Activated CD8-positive, alpha-beta memory T cell treated with anti-CD3 and anti-CD28 coated beads, Interleukin-2, amount 50 U/mL, for 4 hours (primary cell): ENCODE data around the gene CMIP.

Source experiments
- DNase-seq: peaks from one replicate; pipeline ENCODE4 v3.0.0-alpha.2; 2020

The CMIP gene

DNA sequence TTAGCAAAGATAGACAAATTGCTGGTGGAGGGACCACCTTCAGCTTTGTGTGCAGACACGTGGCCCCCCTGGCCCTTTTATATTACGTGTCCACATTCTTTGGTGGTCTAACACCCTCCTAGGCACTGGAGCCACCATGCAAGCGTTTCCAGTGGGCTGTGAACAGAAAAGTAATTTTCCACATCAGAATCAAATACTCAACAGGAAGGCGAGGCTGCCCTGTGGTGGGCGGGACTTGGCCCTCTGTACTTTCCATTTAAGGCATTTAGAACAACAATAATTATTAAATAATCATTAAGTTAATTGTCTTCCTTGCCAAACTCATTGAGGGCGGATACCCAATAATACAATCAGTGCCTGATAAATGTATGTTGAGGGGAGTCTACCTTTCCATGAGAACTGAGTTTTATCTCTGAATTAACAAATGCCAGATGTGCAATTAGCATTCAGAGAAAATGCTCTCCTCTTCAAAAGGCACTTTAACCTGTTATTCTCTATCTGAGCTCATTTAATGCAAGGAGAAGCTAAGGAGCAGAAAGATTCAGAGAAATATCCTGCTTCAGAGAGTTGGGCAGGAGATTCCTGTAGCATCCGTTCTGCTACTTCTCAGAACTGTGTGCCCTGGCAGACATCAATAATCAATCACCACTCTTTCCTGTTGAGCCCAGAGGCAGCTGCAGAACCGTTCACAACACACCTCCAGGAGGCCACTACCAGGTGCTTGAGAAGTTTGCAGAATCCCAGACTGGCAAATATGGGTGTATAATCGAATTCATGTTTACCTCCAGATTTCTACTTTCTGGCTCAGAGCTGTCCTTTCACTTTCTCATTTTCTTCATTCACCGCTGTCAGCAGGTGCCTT lies 109.4 kb downstream of the CMIP start:
- DNase-seq: no peak

DNA sequence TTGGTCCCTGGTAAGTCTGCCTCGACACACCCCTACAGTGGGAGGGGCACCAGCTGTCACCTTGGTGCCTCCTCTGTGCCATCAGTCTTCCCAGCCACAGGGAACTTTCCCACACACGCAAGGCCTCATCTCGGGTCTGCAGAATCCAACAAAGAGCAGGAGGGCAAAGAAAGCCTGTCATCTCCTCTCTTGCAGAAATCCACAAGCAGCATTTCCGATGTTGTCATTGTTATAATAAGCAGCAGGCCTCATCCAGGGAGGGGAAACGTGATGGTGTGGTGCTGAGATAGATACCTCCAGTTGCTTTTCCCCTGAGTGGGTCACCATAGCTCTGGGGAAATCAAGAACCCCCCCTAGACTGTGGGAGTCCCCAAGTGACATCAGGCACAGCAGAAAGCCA lies 110.4 kb downstream of the CMIP start:
- DNase-seq: no peak

DNA sequence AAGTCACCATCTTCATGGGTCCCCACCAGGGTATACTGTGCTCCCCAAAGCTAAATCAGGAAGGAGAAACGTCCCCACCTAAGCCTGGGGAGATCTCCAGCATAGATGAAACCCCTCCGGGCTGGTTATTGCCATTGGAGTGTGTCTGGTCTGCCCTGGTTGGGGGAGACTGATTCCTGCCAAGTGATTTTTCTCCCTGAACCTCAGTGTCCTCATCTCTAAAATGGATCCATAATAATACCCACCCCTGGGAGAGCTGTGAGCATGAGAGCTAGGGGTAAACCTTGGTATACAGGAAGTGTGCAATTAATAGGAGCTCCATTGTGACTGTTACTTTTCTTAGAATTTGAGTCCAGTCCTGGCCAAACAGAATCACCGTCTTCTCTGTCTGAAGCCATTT lies 111.1 kb downstream of the CMIP start:
- no peak for DNase-seq

DNA sequence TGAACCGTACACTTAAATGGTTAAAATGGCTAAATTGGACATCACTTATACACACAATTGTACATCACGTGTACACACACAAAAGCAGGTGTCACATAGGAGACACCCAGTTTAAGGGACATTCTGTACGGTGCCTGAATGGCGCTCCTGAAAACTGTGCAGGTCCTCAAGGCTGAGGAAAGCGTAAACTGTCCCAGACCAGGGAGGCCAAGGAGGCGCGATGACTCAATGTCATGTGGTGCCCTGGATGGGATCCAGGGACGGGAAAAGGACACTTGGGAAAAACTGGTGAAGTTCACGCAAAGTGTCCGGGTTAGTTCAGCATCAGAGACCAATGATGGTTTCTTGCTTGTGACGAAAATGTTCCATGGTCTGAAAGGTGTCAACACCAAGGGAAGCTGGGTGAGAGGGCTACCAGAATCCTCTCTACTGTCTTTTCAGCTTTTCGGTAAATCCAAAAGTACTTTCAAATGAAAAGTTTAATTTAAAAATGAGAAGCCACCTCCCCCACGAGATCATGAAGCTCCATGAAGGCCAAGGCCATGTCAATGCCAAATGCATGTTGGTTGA lies 112.2 kb downstream of the CMIP start:
- no peak for DNase-seq

DNA sequence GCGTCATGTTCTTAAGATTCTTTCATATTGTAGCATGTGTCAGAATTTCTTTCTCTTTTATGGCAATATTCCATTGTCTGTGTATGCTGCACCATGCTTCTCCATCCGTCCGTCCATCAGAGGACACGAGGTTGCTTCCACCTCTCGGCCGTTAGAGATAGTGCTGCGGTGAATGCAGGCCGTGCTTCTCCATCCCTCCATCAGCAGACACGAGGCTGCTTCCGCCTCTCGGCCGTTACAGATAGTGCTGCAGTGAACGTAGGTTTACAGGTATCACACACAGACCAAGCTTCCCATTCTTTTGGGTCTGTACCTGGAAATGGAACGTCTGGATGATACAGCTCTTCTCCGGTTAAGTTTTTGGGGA lies 113.5 kb downstream of the CMIP start:
- DNase-seq: no peak

DNA sequence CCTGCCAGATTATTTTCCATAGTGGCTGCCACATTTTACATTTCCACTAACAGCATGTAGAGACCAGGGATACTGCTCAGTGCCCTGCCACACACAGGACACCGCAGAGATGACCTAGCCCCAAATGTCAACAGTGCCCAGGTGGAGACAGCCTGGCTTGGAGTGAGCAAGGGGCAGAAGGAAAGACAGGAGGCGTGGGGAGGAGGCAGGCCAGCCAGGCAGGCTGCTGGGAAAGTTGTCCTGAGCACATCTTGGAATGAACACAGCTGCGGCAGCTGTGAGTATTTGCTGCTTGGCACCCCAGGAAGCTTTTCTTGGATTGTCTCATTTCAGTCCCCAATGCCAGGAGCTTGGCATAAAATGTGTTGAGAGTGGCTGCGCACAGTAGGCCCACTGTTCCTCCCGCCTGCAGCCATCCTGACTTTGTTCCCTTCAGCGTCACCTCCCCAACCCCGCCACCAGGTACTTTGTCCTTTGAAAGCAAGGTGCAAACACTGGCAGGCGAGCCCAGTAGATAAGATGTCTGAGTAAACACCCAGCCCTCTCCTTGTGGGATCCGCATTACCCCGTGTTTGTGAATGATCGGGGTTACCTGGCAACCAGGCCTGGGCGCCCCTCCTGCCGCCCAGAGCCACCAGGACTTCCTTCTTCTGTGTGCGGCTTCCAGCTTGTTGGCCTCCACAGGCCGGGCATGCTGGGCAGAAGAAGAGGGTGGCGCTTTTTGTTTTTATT lies 114.0 kb downstream of the CMIP start:
- no peak for DNase-seq

DNA sequence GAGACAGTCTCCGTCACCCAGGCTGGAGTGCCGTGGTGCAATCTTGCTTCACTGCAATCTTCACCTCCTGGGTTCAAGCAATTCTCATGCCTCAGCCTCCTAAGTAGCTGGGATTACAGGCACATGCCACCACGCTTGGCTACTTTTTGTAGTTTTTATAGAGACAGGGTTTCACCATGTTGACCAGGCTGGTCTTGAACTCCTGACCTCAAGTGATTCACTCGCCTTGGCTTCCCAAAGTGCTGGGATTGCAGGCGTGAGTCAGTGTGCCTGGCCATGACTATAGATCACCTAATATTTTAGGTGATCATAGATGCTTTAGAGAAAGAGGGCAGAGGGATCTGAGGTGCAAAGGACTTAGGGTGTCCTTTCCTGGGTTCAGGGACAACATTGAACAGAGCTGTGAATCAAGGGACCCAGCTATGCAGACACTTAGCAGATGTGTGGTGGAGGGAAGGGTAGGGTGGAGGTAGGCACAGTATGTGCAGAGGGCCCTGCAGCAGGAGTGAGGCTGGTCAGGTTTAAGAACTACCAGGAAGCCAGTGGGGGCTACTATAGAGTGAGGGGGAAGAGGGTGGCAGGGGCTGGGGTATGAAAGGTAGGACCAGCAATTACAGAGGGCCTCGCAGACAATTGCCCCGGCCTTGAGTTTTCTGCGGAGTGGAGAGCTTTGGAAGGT lies 116.5 kb downstream of the CMIP start:
- no peak for DNase-seq

DNA sequence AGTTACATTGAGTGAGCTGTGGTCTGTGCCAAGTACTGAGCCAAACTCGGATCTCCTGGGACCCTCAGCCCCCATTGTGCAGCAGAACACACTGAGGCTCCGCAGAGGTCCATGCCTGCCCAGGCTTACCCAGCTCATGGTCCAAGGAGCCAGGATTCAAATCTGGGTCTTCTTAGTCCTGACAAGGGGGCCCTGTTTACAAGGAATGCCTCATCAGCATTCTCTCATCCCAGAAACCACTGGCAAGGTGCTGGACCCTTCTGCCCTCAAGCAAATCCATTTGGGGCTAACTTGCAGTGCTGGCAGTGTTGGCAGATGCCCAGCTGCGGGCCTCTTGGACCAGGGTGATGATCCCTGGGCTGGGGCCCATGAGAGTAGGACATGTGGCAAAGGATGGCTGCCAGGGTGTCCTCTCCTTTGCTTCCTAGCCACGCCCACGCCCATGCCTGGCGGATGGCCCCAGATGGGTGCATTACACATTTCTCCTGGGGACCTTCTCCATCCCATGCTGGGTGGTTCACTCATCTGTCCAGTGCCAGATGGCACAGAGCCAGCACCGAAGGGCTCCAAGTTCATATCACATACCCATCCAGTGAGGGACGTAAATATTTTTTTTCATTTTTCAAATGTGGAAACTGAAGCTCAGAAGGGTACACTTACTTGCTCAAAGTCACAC lies 117.7 kb downstream of the CMIP start:
- no peak for DNase-seq

DNA sequence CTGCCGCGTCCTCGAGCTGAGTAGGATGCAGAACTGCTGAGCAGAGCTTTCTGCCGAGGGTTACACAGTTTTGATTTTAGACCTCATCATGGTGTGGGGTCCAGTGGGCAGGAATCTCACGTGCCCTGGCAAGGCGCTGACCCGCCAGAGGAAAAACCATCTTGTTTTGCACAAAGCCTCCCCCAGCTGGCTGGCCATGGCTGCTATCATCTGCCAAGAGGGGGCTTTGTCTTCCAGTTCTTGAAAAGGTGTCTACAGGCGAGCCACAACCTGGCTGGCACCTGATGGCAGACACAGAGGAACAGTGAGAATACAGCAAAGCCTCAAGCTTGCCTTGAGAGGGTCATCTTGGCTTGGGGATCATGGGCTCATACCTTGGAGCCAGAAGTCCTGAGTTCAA lies 118.3 kb downstream of the CMIP start:
- DNase-seq: no peak

DNA sequence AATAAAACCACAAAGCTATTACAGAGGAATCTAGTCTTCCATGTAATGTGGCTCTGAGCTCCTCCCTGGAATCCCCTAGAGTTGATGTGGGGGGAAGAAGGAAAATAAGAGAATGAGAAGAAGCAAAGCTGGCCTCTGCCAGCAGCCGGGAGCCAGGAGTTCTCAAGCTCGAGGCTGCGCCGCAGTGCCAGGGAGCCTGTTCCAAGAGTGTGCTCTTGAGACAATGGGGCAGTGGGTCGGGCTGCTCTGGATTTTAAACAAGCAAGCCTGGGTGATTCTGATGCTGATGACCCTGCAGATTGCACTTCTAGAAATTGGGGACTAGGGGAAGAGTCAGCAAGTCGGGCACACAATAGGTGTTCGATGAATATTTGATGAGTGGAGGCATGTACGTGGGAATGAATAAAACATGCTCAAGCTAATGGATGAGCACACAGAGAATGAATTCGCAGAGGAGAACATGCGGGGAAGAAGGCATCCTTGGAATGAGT lies 119.9 kb downstream of the CMIP start:
- no peak for DNase-seq

DNA sequence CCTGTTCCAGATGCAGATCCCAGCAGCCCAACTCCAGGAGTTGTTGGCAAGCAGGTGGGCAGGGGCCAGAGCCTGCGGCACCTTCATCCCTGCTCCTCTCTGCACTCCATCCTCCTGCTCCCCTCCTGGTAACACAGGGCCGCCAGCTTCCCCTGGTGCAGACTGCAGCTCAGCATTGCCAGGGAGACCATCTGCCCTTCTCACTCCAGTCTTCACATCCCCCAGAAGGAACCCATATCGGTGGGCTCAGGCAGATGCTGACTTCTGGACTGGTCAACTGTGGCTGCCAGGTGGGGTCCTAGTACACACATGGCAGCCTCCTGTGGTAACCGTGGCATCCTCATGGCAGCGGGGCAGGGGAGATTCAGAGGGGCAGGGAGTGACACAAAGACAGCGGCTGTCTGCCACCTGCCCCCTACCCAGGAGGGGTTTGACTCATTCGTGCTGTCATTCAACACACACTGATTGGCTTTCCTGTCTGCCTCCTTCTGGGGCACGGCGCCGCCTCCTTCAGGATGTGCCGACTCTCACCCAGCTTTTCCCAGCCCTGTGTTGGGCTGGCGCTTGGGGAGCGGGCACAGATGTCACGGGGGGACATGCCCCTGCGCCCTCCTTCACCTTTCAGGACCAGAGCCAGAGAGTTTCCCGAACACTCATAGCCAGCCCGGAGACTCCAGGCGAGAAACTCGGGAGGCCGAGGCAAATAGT lies 120.9 kb downstream of the CMIP start:
- DNase-seq: no peak

DNA sequence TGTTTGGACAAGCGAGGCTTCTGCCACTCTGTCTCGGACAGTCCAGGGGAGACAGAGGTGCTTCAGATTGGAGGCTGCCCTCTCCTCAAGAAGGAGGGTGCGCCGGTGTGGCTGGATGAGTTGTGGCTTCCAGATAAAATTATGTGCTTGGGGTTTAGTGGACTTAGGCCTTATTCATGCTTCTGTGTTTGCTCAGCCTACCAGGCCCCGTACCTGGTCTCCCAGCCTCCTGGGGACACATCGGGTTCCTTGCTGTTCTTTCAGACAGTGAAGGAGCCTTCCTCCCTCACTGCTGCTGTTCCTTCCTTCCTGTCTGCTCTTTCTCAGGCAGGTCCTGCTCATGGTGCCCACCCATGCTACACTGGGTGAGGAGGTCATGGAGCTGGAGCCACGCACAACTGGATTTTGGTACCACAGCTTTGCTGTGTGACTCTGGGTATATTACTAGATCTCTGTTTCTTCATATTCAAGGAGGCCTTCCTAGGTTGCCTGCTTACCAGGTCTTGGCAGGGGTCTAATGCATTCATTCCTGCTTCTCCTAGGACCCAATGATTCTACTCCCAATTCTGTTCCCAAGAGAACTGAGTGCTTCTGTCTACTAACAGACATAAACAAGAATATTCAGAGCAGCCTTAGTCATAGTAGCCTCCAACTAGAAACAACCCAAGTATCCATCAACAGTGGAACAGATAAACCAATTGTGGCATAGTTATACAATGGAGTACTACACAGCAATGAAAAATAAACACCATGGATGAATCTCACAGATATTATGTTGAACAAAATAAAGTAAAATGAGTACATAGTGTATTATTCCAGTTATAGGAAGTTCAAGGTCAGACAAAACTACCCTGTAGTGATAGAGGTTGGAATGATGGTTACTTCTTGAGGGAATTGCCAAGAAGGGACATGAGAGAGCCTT lies 121.7 kb downstream of the CMIP start:
- no peak for DNase-seq

DNA sequence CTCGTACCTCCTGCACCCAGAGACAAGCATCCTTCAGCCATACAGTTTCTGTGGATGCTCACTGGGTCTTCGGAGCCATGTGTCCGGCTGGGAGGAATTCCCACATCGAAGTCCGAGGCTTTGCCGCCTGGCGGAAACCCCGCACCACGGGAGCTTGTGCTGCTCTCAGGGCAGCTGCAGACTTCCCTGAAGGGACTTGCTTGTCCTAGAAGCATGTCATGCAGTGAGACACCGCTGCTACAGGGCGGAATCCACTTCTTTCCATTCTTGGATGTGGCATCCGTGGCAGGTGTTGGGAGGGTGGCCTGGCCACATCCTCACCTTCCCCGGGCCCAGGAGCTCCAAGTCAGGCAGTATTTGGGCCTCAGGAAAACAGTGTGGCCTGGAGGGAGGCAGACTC lies 122.5 kb downstream of the CMIP start:
- no peak for DNase-seq

DNA sequence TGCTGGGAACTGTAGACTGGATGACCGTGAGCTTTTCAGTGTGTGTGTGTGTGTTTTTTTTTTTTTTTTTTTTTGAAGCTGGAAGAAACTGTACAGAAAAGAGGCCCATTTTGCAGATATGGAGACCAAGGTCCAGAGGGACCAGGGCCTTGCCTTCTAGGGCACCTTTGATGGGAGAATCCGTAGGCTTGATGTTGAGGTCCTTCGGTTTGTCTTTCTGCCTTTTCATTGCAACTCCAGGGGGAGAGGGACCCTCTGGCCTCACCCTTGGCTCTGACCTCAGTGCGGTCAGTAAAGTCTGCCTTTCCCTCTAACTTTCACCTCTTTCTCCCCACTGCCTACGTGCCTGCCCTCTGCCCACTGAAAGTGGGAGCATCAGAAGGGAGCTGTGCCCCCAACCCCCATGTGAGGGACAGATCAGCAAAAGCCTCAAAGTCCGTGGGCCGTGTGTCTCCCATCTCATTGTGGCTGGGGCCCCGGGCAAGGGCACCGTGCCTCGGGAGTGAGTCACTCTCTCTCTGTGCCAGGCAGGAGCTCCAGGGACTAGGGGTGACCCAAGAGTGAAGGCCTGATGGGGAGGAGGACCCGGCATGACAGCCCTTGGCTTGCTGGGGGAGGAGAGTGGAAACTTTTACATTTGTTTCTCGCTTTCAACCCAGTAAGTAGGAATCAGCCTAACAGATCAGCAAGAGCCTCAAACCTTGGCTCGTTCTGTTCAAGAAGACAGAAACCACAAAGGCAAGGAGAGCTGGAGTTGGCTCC lies 123.6 kb downstream of the CMIP start:
- no peak for DNase-seq

DNA sequence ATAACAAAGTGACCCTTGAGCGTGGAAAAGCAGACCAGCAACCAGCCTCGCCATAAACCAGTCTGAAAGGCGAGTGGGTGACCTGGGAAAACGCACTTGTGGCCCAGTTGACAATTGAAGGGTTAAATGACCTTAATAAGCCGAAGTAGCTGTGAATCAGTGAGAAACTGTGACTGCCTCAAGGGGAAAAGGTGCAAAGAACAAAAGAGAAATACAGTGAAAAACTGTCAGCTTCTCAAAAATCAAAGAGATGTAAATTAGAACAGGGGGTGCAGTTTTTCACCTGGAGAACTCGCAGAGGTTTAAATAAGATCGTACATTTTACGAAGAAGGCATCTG lies 124.1 kb downstream of the CMIP start:
- no peak for DNase-seq

DNA sequence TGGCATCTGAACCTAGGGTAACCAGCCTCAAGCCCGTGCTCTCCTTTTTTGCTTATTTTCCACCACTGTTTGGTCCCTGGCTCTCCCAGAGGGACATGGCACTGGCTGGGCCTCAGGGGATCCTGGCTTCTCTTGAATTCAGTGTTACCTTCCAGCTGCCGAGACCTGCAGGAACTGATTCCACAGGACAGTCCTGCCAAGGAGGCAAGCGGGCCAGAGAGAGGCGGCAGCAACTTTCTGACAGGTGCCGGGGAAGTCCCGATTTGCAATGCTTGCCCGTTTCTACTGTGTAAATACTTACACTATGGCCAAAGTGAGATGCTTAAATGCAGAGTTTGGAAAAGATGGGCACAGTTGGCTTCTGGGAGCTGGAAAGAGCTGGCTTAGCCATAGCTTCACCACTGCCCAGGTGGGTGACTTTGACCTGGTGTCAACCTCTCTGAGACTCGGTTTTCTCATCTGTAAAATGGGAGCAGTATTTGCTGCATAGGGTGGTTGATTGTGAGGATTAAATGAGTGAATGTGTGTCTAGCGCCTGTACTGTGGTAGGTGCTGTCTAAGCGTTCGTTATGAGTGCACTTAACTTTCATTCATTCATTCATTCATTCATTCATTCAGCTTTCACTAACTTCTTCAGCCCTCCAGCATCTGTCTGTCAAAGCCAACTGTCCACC lies 124.9 kb downstream of the CMIP start:
- DNase-seq: no peak

DNA sequence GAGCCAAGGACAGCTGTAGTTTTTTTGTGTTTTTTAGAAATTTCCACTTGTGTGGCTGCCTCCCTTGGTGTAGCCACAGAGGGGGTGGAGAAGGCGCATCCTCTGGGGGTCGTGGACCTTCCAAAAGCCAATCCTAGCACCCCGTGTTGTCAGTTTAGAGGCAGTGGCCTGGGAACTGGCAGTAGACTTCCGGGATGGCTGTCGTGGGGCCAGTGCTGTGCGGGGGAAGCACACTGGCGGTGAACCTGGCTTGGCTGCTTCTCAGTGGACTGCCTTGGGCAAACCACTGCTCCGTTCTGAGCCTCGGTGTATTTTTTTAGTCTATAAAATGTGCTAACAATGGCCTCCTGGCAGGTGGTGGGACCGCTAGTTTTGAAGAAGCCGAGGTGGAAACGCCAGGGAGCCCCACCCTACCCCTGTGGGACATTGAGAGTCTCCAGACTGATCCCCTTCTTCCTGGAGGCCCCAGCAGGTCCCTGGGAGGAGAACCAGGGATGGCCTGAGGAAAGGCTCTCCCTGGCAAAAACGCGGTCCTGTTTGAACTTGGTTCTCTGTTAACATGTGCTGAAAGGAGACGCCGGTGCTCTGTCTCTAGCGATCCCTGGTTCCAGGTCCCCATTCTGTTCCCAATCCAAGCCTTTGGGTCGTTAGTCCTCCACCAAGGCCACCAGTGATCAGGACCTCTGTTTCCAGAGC lies 125.7 kb downstream of the CMIP start:
- no peak for DNase-seq

DNA sequence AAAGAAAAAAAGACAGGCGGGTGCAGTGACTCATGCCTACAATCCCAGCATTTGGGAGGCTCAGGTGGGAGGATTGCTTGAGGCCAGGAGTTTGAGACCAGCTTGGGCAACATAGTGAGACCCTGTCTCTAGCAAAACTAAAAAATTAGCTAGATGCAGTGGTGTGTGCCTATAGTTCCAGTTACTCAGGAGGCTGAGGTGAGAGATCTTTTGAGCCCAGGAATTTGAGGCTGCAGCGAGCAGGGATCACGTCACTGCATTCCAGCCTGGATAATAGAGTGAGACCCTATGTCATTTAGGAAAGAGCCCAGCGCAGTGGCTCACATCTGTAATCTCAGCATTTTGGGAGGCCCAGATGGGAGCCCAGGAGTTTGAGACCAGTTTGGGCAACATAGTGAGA lies 126.6 kb downstream of the CMIP start:
- DNase-seq: no peak
